A549 (cell line): ENCODE data around the gene CCDC146. TPM values are rescaled to one million over a fixed set of nuclear protein-coding genes. Genes with fewer than 3 reads are reported as not detected.

ENCODE experiments used
- ATAC-seq, 2 experiments: fragments of 200-7000 bp in 1 of 2; fragments of >200 bp in 1 of 2; cut with Nextera tagmentation in 1 of 2; cut with Tn5 transposase in 1 of 2; 3 replicates each; pipeline versions ENCODE4 v1.8.0 to v1.9.1; 2018 to 2020; ENCODE audit warnings: mild to moderate bottlenecking in 1 of 2, moderate library complexity in 1 of 2
- CTCF ChIA-PET: fragments of 300-600 bp; sonication (Branson Sonifier 250); formaldehyde crosslinking; extraction: SDS; loops from one replicate; lab custom pipeline; 2021; ENCODE audit warnings: antibody characterized with exemption, inconsistent platforms; lab: Yijun Ruan, JAX
- POLR2A ChIA-PET: fragments of 350-600 bp; formaldehyde crosslinking; extraction: SDS; loops from one replicate; lab custom pipeline; 2021; ENCODE audit warnings: antibody characterized with exemption, inconsistent platforms; lab: Yijun Ruan, JAX
- DNase-seq, 2 experiments: peaks; one replicate each; pipeline versions ENCODE4 v3.0.0 to v3.0.0-alpha.2; 2011 to 2016; ENCODE audit warnings: low read depth in 1 of 2, low spot score in 1 of 2
- FAIRE-seq: peaks from 2 replicates; lab custom pipeline; 2011; peaks lifted over from hg19 to GRCh38; lab: Jason Lieb, UNC
- H3K27ac ChIP-seq, 2 experiments: fragments of >200 bp; sonication (Bioruptor Twin); formaldehyde crosslinking; 3 replicates each; pipeline ENCODE4 v1.5.1; 2016 to 2017
- H3K4me1 ChIP-seq: fragments of >200 bp; sonication (Bioruptor Twin); formaldehyde crosslinking; 3 replicates; pipeline ENCODE4 v1.6.1; 2016
- H3K4me2 ChIP-seq: fragments of >200 bp; sonication (Bioruptor Twin); formaldehyde crosslinking; 3 replicates; pipeline ENCODE4 v1.6.1; 2016
- H3K4me3 ChIP-seq: fragments of >200 bp; sonication (Bioruptor Twin); formaldehyde crosslinking; 3 replicates; pipeline ENCODE4 v1.5.1; 2016
- H3K9me3 ChIP-seq: fragments of >200 bp; sonication (Bioruptor Twin); formaldehyde crosslinking; 3 replicates; pipeline ENCODE4 v1.6.1; 2016
- CEBPB ChIP-seq, 2 experiments: fragments of >200 bp in 1 of 2; sonication (Bioruptor Twin) in 1 of 2; formaldehyde crosslinking in 1 of 2; IDR thresholded peaks; 2 replicates each; pipeline ENCODE4 v1.6.1; 2012 to 2016
- EP300 ChIP-seq, 2 experiments: fragments of >200 bp; sonication (Bioruptor Twin); formaldehyde crosslinking; IDR thresholded peaks; 2 replicates in 1 of 2; 3 replicates in 1 of 2; pipeline ENCODE4 v1.6.1; 2016 to 2017
- ESRRA ChIP-seq: fragments of 150-350 bp; IDR thresholded peaks from 2 replicates; pipeline ENCODE4 v1.6.1; 2014; ENCODE audit warnings: mild to moderate bottlenecking, low read length, borderline replicate concordance
- FOSL2 ChIP-seq, 2 experiments: fragments of 450-650 bp in 1 of 2; fragments of >200 bp in 1 of 2; sonication (Bioruptor Twin) in 1 of 2; formaldehyde crosslinking; IDR thresholded peaks; 2 replicates each; pipeline versions ENCODE4 v1.5.0 to v1.6.1; 2016 to 2020; ENCODE audit warnings: mild to moderate bottlenecking in 1 of 2, moderate library complexity in 1 of 2
- GATA3 ChIP-seq: IDR thresholded peaks from 2 replicates; pipeline ENCODE4 v1.6.1; 2012; ENCODE audit warnings: borderline replicate concordance
- HEYL ChIP-seq: fragments of 250-450 bp; sonication (Bioruptor Pico); IDR thresholded peaks from 2 replicates; pipeline ENCODE4 v1.8.0; 2021; ENCODE audit warnings: mild to moderate bottlenecking, moderate library complexity
- HOXA7 ChIP-seq: fragments of 250-450 bp; sonication (Bioruptor Pico); IDR thresholded peaks from 2 replicates; pipeline ENCODE4 v1.5.0; 2020; ENCODE audit warnings: mild to moderate bottlenecking, moderate library complexity
- NPAS2 ChIP-seq: fragments of 250-450 bp; sonication (Bioruptor Pico); IDR thresholded peaks from 2 replicates; pipeline ENCODE4 v1.8.0; 2022; ENCODE audit warnings: mild to moderate bottlenecking, moderate library complexity, borderline replicate concordance
- POLR2AphosphoS2 ChIP-seq: conservative IDR thresholded peaks from 2 replicates; pipeline ENCODE4 v1.6.1; 2012; ENCODE audit warnings: low read length, improper control_type of control experiment, inconsistent platforms
- RFX5 ChIP-seq: fragments of 450-650 bp; IDR thresholded peaks from 2 replicates; pipeline ENCODE4 v1.7.1; 2014; ENCODE audit warnings: antibody characterized with exemption, mild to moderate bottlenecking, moderate library complexity
- RNF2 ChIP-seq: fragments of 200-600 bp; sonication (generic); IDR thresholded peaks from 2 replicates; pipeline ENCODE4 v1.6.1; 2016; ENCODE audit warnings: low read depth, mild to moderate bottlenecking, antibody characterized with exemption, moderate library complexity, borderline replicate concordance
- TFCP2L1 ChIP-seq: fragments of 250-450 bp; sonication (Bioruptor Pico); IDR thresholded peaks from 2 replicates; pipeline ENCODE4 v1.5.0; 2021; ENCODE audit warnings: mild to moderate bottlenecking
- WGBS: methylation state at CpG from one replicate; pipeline ENCODE4 v1.1.6; 2017; ENCODE audit errors: missing lambda C conversion rate; 5-methylcytosine and 5-hydroxymethylcytosine counted together
- polyA plus RNA-seq, 4 experiments: library from polyadenylated mRNA; depleted of rRNA in 3 of 4; stranded (reverse); fragments of >200 nt; fragmentation: RNase III in 1 of 4; extraction: RNeasy Plus Mini Kit Qiagen cat#74134 plus additional on column Dnase treatment in 1 of 4; gene quantifications; 2 replicates in 3 of 4; 3 replicates in 1 of 4; pipeline ENCODE4 v1.2.3, GENCODE V29; 2011 to 2017
- TF ChIP-seq, protein P1 (sequence below): IDR thresholded peaks from 2 replicates; pipeline ENCODE4 v1.6.1; 2012
- TF ChIP-seq, protein P2 (sequence below): fragments of >200 bp; sonication (Bioruptor Twin); formaldehyde crosslinking; IDR thresholded peaks from 3 replicates; pipeline ENCODE4 v1.6.1; 2016

Gene CCDC146
- polyA plus RNA-seq, 2 of the 4 experiments (the other 2 are of a cell fraction): 1.4 to 3.4 TPM

DNA sequence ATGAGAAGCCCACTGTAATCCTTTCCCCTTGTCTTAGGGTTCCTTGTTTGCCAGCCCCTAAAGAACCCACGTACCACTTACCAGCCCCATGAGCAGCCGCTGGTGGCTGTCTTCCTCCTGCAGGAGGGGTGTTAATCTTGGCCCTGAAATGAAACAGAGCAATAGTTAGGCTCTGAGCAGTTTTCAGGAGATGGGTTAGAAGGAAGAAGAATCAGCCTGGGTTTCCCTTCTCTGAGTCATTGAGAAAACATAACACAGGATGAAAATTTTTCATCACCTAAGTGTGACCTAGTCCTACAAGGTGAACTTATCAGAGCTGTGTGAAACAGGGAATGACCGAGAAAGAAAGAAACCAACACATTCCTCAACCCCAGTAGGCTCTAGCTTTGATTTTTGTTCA is 203.7 kb downstream of the CCDC146 start:
- no peak overlapping the region for H3K4me3 ChIP-seq
- CTCF ChIA-PET: no interaction called here
- 60% methylated on average over 3 of the region's 3 CpGs for WGBS
- no peak for DNase-seq
- no peak for FAIRE-seq
- POLR2A ChIA-PET: no interaction called here
- no peaks in the 10 kb centered on the region for H3K9me3 ChIP-seq
- peaks cover 12% of the 10 kb centered on the region; the same call in 2 of the 3 replicates for H3K4me1 ChIP-seq
- no peak overlapping the region for H3K4me2 ChIP-seq
- no peak overlapping the region; a peak in 1 of 6 replicates for H3K27ac ChIP-seq
- no peak for ATAC-seq
- TF ChIP-seq POLR2AphosphoS2: no peak
- TF ChIP-seq HOXA7 (CRISPR knock-in tag): no peak
- TF ChIP-seq TFCP2L1 (CRISPR knock-in tag): no peak
- TF ChIP-seq HEYL (CRISPR knock-in tag): no peak

DNA sequence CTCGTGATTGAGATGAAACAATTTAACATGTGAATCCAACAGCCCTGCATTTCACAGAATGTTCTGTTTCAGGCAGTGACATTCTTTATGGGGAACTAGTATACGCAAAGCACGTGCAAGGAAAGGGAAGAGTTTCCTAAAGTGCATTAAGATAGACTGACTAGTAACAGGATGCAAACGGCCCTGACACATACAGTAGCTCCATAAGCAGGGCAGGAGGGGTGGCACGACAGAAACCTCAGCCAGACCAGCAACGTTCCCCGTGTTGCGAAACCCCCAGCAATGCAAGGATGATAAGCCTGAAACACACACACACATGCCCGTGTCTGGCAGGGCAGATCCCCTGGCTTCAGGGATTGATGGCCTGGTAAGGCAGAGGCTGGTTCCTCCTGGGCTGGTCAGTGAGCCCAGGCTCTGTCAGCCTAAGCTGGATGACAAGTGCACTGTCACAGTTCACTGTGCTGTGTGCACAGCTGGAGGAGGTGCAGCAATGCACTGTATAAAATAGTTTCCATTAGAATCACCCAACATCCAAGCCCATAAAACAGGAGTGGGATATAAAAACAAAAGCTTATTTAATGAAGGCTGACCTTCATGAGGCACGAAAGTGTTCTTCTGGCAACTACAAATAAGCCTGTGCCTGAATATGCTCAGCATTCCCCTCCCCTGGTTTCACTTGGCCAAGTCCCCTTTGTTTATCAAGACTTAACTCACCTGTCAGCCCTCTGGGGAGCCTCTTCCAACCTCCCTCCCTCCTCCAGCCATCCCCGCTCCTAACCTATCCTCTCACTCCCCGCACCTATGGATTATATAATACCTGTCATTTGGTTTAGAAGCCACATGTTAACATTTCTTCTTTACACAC is 204.9 kb downstream of the CCDC146 start:
- H3K9me3 ChIP-seq: no peaks in the 10 kb centered on the region
- H3K4me3 ChIP-seq: no peak overlapping the region
- WGBS: 65% methylated on average over 12 of the region's 12 CpGs
- peaks cover 16% of the 10 kb centered on the region for H3K4me1 ChIP-seq
- TF ChIP-seq GATA3 (no peak), RNF2 (no peak), NPAS2 (CRISPR knock-in tag) (no peak), CEBPB (IDR thresholded peaks at IDR 0.05) (peak; percentile 70 to 78; a peak in 3 of 4 replicates)
- TF ChIP-seq, protein P1, sequence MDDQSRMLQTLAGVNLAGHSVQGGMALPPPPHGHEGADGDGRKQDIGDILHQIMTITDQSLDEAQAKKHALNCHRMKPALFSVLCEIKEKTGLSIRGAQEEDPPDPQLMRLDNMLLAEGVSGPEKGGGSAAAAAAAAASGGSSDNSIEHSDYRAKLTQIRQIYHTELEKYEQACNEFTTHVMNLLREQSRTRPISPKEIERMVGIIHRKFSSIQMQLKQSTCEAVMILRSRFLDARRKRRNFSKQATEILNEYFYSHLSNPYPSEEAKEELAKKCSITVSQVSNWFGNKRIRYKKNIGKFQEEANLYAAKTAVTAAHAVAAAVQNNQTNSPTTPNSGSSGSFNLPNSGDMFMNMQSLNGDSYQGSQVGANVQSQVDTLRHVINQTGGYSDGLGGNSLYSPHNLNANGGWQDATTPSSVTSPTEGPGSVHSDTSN: no peak
- ChIA-PET CTCF (interaction anchor here (0.9 kb wide), 1 partner anchor 21 kb away, joined by 3 read pairs; no protein-coding TSS in a partner anchor), POLR2A (no interaction called here)
- no peak overlapping the region for H3K4me2 ChIP-seq
- FAIRE-seq: no peak
- H3K27ac ChIP-seq: no peak overlapping the region; a peak in 1 of 6 replicates
- DNase-seq: no peak
- ATAC-seq: peak in 1 of 2 experiments; percentile 40; a peak in 3 of 6 replicates

DNA sequence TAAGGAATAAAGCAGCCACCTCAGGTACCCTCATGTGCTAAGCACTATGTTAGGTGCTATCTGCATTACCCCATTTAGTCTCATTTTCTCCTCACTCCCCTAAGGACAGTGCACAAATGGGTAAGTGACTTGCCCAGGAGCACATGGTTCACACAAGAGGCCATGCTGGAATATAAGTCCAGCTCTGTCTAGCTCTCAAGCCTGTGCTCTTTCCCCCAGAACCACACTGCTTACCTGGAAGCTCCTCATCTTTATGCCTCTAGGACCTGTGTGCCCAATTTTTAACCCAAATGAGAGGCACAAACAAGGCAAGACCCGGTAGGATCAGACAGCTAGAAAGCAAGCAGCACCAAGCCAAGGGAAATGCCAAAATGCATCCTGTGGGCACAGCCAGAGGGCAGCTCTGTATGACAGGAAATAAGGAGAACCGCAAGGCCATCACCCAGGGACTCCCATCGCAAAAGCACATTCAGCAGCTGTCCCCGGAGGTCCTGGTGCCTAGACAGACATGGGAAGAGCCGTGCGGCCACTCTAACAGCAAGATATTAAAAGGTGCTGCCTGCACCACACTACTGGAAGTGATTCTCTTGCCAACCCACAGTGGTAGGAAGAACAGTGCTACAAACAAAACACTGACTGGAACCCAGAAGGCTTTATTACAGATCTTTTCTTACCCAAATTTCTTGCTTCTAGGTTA is 205.7 kb downstream of the CCDC146 start:
- H3K27ac ChIP-seq: no peak overlapping the region; a peak in 2 of 6 replicates

DNA sequence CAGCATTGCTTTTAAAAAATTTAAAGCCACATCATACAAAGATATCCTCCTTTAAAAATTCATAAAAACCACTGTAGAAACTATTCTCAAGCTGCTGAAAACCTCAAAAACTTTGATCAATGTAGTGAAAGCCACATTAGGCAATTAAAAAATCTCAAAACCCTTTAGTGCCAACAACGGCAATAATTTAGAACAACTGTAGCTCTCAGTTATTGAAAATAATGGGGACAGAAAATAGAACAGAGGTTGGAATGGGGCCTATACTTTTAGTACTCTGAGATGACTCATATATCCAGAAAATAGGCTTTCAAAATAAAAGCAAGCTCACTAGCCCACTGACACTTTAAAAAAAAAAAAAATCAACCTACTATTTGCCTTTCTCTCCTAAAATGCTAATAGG is 206.3 kb downstream of the CCDC146 start:
- no peak overlapping the region for H3K4me2 ChIP-seq
- FAIRE-seq (no peak), ATAC-seq (no peak), DNase-seq (no peak)
- H3K27ac ChIP-seq: no peak overlapping the region
- 86% methylated on average over 1 of the region's 1 CpG for WGBS
- H3K4me3 ChIP-seq: no peak overlapping the region
- H3K9me3 ChIP-seq: no peaks in the 10 kb centered on the region
- POLR2A ChIA-PET: interaction anchor here (0.6 kb wide), 1 partner anchor 88 kb away, joined by 4 read pairs; the partner anchor contains the start of gene GSAP
- no peak for TF ChIP-seq FOSL2 (IDR thresholded peaks at IDR 0.05)
- TF ChIP-seq FOSL2 (CRISPR knock-in tag; IDR thresholded peaks at IDR 0.05): peak; percentile 11; the same call in 1 of the 2 replicates
- TF ChIP-seq RFX5: no peak
- TF ChIP-seq ESRRA: no peak
- peaks cover 17% of the 10 kb centered on the region for H3K4me1 ChIP-seq
- CTCF ChIA-PET: interaction anchor here (0.6 to 1.1 kb wide), 3 partner anchors 63 to 204 kb away, joined by 3 read pairs; no protein-coding TSS in a partner anchor

More for the DNA sequence above, 205.7 kb downstream of the CCDC146 start:
- FAIRE-seq (no peak), DNase-seq (no peak), ATAC-seq (no peak)
- ChIA-PET POLR2A (interaction anchor here (0.6 kb wide), 1 partner anchor 88 kb away, joined by 4 read pairs; the partner anchor contains the start of gene GSAP), CTCF (interaction anchor here (0.9 to 1.1 kb wide), 2 partner anchors 20 to 203 kb away, joined by 3 read pairs; no protein-coding TSS in a partner anchor)
- Histone ChIP-seq H3K4me2 (no peak overlapping the region), H3K9me3 (no peaks in the 10 kb centered on the region), H3K4me1 (peaks cover 17% of the 10 kb centered on the region), H3K4me3 (no peak overlapping the region)
- WGBS: 93% methylated on average over 6 of the region's 6 CpGs
- no peak for TF ChIP-seq EP300 (IDR thresholded peaks at IDR 0.05)
- TF ChIP-seq, protein P2, sequence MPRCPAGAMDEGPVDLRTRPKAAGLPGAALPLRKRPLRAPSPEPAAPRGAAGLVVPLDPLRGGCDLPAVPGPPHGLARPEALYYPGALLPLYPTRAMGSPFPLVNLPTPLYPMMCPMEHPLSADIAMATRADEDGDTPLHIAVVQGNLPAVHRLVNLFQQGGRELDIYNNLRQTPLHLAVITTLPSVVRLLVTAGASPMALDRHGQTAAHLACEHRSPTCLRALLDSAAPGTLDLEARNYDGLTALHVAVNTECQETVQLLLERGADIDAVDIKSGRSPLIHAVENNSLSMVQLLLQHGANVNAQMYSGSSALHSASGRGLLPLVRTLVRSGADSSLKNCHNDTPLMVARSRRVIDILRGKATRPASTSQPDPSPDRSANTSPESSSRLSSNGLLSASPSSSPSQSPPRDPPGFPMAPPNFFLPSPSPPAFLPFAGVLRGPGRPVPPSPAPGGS: no peak
